Measurements from ENCODE around the gene PLAU.
"Not testable (repeated sequence)": the region's sequence is repeated elsewhere in the genome, so short reads cannot be mapped to it uniquely, and the experiment has no call there.

Gene PLAU

DNA sequence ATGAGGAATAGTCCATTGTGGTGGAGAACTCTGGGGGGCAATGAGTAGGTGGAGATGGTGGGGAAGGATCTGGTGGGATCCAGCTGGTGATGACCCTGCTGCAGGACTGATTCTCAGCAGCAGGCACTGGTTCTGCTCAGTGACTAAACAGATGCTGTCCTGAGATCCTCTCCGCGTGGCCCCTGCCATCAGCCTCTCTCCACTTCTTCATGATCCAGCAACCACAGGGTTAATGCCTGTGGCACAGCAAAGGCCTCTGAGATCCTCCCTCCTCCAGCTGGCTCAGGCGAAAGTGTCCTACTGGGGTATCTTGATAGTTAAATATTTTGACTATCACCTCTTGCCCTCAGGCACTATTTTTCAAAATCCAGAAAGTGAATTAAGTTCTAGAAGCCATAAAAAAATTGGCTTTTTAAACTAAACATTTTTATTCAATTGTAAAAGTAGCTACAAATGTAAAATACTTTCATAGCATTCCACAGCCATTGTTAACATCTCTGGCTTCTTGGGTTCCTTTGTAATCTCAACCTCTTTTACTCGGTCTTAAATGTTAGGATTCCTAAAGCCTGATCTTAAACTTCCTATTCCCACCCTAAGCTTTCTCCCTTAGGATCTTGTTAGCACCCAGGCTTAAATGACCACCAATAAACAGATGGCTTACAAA, 13.1 kb downstream of the PLAU start:
- no peak for DNase-seq

DNA sequence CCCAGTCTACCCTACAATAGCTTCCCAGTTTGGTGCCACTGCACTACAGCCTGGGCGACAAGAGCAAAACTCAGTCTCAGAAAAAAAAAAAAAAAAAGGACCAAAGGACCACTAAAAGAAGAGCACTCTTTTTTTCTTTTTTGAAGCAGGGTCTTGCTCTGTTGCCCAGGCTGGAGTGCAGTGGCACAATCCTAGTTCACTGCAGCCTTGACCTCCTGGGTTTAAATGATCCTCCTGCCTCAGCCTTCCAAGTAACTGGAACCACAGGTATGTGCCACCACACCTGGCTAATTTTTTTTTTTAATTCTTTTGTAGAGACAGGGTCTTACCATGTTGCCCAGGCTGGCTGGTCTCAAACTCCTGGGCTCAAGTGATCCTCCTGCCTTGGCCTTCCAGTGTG, 14.0 kb downstream of the PLAU start:
- DNase-seq = no peak

DNA sequence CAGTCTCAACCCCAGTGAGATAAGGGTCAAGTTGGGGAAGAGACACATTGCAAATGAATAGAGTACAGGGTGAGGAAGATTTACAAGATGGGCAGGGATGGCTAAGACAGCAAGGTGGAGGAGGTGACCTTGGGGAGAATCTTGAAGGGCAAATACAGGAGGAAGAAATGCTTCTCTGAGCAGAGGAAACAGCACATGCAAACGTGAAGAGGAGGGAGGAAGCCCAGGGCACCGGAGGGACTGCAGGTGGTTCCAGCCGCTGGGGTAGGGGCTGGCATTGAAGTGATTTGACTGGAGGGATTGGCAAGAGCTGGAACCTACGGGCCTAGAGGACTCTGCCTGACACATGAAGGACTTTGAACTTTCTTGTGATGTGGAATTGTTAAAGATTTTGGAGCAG, 14.6 kb downstream of the PLAU start:
- no peak for DNase-seq

DNA sequence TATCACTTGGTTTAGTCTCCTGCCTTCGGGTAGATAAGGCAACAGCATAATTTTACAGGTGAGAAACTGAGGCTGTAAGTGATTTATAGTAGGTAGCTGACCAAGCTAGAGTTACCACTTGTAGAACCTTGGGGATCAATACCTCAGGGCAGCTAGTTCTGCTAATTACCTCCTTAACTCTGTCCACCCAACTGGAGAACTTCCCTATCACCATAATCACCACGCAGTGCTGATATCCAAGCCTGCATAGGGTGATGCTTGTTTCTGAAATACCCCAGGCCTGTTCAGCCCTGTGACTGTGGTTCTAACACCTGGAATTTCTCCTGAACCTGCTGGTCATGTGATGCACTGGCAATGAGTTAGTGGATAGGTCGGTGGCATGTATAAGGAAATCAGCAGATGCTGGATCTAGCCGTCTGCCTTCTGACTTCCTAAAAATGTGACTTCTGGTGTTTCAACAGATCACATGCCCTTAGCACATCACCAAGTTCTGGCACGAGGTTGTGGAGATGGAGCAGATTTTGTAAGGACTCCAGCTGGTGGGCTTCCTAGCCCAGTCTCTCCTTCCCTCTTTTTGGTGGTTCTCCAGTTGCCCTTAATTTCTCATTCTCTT, 15.3 kb downstream of the PLAU start:
- no peak for DNase-seq

DNA sequence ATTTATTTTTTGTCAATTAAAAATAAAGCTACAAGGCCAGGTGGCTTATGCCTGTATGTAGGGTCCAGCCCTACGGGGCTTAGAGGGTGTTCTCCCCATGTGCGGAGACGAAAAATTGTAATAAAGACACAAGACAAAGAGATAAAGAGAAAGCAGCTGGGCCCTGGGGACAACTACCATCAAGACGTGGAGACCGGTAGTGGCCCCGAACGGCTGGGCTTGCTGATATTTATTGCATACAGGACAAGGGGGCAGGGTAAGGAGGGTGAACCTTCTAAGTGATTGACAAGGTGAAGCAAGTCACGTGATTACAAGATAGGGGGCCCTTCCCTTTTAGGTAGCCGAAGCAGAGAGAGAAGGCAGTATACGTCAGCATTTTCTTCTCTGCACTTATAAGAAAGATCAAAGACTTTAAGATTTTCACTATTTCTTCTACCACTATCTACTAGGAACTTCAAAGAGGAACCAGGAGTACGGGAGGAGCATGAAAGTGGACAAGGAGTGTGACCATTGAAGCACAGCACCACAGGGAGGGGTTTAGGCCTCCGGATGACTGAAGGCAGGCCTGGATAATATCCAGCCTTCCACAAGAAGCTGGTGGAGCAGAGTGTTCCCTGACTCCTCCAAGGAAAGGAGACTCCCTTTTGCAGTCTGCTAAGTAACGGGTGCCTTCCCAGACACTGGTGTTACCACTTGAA, 19.8 kb downstream of the PLAU start:
- DNase-seq = not testable (repeated sequence)

DNA sequence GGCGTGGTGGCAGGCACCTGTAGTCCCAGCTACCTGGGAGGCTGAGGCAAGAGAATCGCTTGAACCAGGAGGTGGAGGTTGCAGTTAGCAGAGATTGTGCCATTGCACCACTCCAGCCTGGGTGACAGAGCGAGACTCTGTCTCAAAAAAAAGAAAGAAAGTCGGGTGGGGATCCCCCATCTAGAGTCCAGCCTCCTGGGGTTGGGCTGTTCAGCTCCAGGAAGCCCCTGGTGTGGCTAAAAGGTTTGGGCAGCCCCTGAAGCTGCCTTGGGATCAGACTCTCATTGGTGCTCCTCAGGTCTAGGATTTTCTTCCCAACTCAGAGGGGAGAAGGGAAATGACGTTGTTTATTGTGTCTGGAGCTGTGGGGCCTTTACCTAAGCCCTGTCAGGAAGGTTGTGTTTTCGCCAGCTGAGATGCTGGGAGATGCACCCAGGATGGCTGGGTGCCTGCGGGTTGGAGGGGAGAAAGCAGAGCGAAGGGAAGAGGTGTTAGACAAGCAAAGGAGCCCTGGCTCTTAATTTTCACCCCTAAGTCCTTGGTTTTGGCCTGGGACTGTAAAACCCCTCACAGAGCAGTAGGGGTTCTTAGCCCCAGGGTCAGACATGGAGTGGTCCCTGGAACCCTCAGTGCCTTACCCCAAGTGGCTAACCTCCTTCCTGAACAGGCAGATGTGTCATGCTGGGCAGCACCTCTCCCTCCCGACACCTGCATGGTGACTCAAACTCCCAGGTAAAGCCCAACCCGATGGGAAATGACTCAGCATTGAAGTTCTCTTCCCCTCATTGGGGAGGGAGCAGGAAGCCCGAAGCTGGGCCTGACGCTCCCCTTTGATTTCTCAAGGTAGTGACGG, 21.1 kb downstream of the PLAU start:
- no peak for DNase-seq

DNA sequence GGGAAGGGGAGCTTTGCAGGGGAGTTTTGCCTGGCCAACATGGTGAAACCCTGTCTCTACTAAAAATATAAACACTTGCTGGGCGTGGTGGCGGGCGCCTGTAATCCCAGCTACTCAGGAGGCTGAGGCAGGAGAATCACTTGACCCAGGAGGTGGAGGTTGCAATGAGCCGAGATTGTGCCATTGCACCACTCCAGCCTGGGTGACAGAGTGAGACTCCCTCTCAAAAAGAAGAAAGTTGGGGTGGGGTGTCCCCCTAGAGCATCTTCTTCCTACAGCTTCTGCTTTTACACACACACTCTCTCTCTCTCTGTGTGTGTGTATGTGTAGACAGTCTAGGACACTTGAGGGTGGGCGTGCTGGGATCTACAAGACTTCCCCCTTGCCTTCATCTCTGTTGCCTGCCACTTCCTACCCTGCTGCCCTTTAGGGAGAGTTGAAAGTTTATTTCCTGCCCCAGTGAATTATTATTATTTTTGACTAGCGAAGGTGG, 21.7 kb downstream of the PLAU start:
- DNase-seq = no peak

DNA sequence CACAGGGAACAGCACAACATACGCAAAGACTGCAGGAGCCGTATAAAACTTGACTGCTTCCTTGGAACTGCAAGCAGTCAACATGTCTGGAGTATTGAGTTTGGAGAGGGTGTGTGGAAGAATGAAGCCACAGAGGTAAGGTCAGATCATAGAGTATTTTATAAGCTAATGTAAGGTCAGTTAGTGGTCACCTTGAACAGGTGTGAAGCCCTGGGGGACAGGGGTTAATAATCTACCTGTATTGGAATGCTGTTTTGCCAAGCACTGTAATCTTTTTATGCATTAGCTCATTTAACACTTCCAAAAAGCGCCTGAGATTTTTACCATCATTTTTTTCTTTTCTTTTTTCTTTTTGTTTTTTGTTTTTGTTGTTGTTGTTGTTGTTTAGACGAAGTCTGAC, 23.1 kb downstream of the PLAU start:
- DNase-seq = no peak

DNA sequence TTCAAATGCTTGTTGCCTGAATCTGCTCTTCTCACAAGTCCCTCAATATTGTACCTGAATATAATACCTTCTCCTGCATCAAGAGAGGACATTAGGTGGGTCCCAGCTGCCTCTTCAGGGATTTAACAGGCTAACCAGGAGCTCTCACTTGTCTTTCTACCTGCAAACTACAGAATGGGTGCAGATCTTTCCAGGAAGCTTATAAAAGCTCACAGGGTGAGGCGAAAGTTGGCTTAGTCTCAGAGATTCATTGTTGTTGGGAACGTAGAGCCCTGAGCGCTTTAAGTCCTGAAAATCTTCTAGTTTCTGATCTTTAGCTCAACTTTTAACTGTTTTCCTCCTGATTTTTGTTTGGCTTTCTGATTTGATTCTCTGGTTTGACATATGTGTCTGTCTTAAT, 25.0 kb downstream of the PLAU start:
- no peak for DNase-seq

DNA sequence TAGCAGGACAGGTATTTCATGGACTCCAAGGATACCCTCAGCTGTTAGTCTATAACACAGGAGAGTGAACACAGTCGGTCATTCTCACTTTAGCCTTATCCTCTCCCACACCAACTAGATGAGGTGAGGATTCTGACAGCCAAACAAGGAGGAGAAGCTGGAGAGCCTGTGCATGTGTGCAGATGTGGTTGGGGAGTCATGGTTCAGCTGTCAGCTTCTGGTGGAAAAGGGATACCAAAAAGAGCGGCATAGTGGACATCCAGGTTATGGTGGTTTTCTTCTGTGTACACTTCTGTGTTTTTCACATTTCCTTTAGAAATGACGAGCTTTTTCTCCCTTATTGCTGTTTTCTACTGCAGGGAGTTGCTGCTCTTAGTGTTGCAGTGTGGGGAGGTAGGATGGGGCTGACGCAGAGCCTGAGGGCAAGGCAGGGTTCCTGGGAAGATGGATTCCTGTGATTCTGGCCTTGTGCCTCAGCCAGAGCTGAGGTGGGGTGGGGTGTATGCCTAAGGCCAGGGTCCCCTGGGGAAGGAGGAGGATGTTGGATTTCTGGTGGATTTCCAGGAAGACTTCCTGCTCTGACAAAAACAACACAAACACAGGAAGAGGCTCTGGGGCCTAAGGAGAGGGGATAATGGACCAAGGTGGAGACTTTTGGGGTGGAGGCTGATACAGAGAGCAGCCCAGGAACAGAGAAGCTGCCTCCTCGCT, 26.6 kb downstream of the PLAU start:
- DNase-seq = no peak

DNA sequence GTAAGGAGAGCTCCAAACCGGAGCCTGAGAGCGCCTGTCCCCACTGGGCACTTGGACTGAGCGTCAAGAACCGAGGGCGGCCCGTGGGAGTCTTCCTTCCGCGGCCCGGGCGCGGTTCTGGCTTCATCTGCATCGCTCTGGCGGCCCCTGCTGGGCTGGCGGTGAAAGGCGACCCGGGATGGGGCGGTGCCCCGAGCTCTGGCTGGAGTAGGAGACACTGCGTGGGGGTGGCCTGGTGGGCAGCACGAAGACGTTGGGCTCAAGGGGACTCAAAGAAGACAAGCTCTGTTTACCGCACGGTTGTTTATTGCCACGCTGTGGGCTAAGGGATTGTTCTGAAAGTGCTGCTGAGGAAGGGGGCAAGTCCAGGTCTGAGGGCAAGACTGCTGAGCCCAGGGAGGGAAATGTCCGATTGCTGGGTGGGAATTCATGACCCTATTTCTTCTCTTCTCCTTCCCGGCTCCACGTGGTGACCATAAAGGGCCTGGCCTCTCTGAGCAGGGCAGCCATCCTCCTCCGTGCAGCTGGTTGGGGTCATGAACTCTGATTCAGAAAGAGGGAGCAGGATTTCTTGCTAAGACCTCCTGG, 29.8 kb downstream of the PLAU start:
- DNase-seq = peak; percentile 65

DNA sequence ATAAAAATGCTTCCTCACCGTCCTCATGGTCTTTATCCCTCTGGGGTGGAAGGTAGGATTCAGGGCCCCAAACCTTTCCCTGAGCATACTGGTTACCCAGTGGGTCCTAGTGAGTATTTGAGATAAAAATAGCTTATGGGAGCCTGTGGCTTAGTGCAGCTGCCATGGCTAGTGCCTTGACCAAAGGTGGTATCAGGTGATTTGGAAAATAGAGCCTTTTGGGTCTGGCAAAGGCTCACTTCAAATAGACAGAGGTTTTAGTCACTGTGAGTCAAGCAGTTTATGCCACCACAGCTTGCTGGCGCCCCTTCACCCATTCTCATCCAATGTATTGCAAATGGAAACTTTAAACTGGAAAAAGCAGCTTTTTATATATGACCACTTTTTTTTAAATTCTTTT, 30.4 kb downstream of the PLAU start:
- DNase-seq = no peak

DNA sequence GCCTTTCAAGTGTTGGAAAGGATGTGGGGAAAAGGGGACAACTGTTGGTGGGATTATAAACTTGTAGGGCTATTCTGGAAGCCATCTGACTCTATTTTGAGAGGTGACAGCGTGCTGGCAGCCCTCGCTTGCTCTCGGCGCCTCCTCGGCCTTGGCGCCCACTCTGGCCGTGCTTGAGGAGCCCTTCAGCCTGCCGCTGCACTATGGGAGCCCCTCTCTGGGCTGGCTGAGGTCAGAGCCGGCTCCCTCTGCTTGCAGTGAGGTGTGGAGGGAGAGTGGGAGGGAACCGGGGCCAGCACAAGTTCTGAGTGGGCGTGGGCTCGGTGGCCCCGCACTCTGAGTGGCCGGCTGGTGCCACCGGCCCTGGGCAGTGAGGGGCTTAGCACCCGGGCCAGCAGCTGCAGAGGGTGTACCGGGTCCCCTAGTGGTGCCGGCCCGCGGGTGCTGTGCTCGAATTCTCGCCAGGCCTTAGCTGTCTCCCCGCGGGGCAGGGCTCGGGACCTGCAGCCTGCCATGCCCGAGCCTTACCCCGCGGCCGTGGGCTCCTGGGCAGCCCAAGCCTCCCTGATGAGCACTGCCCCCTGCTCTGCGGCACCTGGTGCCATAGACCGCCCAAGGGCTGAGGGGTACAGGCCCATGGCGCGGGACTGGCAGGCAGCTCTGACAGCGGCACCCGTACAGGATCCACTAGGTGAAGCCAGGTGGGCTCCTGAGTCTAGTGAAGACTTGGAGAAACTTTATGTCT, 33.6 kb downstream of the PLAU start:
- DNase-seq = no peak

DNA sequence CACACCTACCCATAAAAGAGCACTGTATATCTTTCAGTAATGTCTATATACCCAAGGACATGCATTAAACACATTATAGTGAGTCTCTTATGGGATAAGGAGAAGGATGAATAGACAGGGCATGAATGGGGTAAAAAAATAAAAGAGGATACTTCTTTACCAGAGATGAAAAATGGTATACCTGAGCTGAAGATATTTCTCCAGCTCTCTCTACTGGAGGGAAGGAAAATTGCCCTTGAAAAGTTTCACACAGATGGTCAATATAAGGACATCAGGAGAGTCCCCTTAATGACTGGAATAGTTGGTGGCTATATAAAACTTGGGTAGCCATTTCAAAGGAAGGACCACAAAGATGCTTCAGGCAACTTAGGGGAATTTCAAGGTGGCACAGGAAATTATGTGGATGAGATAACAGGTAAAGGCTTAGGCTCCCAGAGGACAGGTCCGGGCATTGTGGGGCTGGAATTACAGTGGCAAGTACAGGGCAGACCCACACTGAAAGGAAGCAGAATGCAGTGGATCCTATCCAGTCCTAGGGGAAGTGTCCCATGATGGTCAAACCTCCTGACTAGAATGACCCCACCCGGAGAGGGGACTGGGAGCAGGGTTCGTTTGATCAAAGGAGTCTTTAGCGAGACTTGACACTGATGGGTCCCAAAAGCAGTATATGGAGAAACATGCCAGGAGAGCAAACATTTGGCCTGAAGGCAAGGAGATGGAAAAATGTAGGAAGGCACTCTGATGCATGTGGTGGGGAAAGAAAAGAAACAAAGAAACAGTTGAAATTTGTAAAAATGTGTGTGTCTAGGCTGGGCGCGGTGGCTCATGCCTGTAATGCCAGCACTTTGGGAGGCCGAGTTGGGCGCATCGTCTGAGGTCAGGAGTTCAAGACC, 35.6 kb downstream of the PLAU start:
- no peak for DNase-seq

DNA sequence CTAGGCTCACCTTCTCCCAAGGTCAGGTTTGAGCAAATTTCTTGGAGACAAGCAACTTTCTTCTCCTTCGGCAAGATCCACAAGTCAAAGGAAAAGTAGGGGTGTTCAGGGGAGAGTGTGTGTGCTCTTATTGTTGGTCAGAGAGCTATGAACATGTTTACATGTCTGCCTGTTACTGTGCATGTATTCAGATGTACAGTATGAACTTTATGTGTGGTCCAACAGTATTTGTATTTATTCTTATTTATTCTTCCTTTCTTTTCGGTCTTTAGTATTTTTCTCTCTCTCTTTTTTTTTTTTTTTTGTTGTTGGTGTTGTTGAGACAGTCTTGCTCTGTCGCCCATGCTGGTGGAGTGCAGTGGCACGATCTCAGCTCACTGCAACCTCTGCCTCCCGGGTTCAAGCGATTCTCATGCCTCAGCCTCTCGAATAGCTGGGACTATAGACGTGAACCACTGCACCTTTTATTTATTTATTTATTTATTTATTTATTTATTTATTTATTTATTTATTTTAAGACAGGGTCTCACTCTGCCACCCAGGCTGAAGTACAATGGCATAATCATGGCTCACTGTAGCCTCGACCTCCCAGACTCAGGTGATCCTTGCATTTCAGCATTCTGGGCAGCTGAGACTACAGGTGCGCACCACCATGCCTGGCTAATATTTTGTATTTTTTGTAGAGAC, 38.2 kb downstream of the PLAU start:
- no peak for DNase-seq

DNA sequence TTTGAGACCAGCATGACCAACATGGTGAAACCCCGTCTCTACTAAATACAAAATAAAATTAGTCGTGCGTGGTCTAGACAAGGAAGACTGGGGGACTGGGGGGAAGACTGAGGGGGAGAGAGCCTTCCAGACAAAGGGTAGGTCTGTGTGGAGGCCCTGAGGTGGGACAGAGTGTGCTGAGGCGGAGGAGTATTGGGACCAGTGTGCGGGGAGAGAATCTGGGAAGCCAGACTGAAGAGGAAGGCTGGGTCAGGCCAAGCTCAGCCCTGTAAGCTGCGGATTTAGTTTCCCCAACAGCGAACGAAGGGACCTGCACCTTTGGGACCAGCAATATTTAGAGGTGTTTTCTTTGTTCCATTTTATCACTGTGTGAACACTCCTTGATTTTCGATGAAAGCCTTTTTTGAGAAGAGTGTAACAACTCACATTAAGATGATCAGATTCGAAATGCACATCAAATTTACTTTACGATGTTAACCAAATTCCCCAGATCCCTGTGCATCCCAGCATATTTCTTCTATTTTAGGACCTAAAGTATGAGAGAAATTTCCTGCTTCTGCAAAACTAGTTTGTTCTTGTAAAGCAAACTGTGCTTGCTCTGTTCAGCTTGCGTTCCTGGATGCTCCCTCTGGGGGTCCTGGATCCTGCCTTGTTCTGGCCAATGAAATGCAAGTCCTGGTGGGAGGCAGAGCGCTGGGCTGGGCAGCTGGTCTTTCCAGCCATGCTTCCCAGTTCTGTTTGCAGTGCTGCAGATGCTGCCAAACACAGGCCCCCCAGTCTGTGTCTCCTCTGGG, 39.4 kb downstream of the PLAU start:
- DNase-seq = no peak

DNA sequence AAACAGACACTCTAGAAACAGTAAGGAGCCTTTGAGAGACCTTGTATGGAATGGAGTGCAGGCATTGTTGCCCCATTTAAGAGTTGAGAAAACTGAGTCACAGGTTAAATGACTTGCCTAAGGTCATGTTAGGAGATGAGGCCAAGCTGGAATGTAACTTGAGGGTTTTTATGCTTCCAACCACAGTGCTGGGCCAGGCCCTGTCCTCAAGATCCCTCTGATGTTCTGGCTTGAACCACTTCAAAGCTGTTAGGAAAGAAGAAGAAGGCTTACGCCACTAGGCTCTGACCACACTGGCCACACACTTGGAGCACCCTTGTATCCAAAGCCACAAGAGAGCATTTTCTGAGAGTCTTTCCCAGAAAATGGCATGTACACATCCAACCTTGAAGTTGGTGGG, 42.7 kb downstream of the PLAU start:
- no peak for DNase-seq

DNA sequence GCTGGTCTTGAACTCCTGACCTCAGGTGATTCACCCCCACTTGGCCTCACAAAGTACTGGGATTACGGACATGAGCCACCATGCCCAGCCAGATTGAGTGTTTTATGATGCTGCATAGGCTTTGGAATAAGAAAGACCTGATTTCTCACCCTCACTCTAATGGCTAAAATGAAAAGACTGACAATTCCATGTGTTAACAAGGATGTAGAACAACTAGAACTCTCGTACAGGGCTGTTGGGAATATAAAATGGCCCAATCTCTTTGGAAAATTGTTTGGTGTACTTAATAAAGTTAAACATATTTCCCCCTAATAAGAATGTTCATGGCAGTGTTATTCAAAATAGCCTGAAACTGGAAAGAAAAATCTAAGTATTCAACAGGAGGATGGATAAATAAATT, 43.8 kb downstream of the PLAU start:
- DNase-seq = no peak

DNA sequence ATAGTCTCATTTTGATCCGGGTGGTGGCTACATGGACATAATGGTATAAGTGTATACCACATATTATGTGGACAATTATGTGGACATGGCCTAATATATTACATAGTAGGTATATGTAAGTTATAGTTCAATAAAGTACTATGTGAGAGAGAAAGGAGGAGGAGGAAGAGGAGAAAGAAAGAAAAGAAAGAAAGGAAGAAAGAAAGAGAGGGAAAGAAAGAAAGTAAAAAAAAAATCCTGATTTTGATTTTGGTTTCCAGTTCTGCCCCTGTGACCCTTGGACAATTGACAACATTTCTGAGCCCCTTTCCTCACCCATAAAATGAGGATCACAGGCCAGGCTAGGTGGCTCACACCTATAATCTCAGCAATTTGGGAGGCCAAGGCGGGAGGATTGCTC, 44.8 kb downstream of the PLAU start:
- no peak for DNase-seq
